ENCODE measurements around the gene TNFRSF1B. TPM values are rescaled to one million over a fixed set of nuclear protein-coding genes. Genes with fewer than 3 reads are reported as not detected.

TNFRSF1B gene
- total and polyA plus RNA-seq, 2 of the 8 experiments (the other 6 are each of a cell fraction or from before 2014, with no cell fraction given) = 1.7 to 2.9 TPM

DNA sequence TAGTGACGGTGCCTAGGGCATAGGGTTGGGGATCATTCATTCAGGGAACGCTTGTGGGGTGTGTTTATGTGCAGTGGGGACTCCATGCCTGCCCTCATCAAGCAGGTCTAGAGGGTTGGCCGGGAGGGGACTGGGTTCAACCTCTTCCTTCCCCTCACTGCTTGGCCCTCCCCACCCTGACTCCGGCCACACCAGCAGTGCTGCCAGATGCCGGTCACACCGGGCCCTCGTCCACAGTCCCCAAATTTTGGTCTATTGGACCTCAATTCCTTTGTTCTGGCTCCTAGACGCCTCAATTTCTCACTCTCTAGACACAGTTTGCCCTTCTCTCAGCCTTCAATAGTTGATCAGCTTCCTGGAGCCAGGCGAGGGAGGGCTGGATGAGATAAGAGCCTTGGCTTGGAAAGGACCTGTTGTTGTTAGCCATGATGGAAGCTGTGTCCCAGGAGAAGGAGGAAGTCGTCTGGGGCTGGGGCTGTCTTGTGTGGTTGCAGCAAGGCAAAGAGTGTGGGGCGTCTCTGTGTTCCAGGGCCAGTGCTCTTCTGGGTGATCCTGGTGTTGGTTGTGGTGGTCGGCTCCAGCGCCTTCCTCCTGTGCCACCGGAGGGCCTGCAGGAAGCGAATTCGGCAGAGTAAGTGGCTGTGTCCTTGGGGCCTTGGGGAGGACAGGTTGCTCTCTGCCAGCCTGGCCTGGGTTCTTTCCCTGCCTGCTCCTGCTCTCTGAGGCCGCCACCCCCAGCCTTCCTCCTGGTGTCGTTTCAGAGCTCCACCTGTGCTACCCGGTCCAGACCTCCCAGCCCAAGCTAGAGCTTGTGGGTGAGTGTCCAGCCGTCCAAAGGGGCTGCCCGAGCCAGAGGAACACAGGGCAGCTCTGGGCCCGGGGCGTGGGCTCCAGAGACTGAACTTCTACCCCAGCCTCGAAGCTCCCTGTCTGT, 41.1 kb upstream of the TNFRSF1B start (continued):
- TF ChIP-seq, protein P1, sequence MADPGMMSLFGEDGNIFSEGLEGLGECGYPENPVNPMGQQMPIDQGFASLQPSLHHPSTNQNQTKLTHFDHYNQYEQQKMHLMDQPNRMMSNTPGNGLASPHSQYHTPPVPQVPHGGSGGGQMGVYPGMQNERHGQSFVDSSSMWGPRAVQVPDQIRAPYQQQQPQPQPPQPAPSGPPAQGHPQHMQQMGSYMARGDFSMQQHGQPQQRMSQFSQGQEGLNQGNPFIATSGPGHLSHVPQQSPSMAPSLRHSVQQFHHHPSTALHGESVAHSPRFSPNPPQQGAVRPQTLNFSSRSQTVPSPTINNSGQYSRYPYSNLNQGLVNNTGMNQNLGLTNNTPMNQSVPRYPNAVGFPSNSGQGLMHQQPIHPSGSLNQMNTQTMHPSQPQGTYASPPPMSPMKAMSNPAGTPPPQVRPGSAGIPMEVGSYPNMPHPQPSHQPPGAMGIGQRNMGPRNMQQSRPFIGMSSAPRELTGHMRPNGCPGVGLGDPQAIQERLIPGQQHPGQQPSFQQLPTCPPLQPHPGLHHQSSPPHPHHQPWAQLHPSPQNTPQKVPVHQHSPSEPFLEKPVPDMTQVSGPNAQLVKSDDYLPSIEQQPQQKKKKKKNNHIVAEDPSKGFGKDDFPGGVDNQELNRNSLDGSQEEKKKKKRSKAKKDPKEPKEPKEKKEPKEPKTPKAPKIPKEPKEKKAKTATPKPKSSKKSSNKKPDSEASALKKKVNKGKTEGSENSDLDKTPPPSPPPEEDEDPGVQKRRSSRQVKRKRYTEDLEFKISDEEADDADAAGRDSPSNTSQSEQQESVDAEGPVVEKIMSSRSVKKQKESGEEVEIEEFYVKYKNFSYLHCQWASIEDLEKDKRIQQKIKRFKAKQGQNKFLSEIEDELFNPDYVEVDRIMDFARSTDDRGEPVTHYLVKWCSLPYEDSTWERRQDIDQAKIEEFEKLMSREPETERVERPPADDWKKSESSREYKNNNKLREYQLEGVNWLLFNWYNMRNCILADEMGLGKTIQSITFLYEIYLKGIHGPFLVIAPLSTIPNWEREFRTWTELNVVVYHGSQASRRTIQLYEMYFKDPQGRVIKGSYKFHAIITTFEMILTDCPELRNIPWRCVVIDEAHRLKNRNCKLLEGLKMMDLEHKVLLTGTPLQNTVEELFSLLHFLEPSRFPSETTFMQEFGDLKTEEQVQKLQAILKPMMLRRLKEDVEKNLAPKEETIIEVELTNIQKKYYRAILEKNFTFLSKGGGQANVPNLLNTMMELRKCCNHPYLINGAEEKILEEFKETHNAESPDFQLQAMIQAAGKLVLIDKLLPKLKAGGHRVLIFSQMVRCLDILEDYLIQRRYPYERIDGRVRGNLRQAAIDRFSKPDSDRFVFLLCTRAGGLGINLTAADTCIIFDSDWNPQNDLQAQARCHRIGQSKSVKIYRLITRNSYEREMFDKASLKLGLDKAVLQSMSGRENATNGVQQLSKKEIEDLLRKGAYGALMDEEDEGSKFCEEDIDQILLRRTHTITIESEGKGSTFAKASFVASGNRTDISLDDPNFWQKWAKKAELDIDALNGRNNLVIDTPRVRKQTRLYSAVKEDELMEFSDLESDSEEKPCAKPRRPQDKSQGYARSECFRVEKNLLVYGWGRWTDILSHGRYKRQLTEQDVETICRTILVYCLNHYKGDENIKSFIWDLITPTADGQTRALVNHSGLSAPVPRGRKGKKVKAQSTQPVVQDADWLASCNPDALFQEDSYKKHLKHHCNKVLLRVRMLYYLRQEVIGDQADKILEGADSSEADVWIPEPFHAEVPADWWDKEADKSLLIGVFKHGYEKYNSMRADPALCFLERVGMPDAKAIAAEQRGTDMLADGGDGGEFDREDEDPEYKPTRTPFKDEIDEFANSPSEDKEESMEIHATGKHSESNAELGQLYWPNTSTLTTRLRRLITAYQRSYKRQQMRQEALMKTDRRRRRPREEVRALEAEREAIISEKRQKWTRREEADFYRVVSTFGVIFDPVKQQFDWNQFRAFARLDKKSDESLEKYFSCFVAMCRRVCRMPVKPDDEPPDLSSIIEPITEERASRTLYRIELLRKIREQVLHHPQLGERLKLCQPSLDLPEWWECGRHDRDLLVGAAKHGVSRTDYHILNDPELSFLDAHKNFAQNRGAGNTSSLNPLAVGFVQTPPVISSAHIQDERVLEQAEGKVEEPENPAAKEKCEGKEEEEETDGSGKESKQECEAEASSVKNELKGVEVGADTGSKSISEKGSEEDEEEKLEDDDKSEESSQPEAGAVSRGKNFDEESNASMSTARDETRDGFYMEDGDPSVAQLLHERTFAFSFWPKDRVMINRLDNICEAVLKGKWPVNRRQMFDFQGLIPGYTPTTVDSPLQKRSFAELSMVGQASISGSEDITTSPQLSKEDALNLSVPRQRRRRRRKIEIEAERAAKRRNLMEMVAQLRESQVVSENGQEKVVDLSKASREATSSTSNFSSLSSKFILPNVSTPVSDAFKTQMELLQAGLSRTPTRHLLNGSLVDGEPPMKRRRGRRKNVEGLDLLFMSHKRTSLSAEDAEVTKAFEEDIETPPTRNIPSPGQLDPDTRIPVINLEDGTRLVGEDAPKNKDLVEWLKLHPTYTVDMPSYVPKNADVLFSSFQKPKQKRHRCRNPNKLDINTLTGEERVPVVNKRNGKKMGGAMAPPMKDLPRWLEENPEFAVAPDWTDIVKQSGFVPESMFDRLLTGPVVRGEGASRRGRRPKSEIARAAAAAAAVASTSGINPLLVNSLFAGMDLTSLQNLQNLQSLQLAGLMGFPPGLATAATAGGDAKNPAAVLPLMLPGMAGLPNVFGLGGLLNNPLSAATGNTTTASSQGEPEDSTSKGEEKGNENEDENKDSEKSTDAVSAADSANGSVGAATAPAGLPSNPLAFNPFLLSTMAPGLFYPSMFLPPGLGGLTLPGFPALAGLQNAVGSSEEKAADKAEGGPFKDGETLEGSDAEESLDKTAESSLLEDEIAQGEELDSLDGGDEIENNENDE (IDR thresholded peaks at IDR 0.05; ENCODE audit: insufficient replicate concordance, low read length) = no peak
- TF ChIP-seq FOSL1 (IDR thresholded peaks at IDR 0.05; ENCODE audit: insufficient read depth, low read depth, low read length) (no peak), RNF2 (IDR thresholded peaks at IDR 0.05; ENCODE audit: borderline replicate concordance, low read depth, low read length, missing control alignments, poor library complexity, severe bottlenecking) (no peak), CEBPB (IDR thresholded peaks at IDR 0.05; ENCODE audit: low read depth, low read length) (no peak), BACH1 (IDR thresholded peaks at IDR 0.05; ENCODE audit: low read length) (no peak), TEAD4 (IDR thresholded peaks at IDR 0.05; ENCODE audit: low read depth, low read length) (no peak), CHD2 (IDR thresholded peaks at IDR 0.05; ENCODE audit: low read length) (no peak), TBP (IDR thresholded peaks at IDR 0.05; ENCODE audit: low read depth, low read length) (no peak), JUND (IDR thresholded peaks at IDR 0.05; ENCODE audit: low read length) (no peak)

All from H1 (cell line).